T-helper 9 cell (primary cell): ENCODE measurements around the gene LRRK1.

Source experiments
- DNase-seq: peaks from one replicate; pipeline ENCODE4 v3.0.0-alpha.2; 2020

LRRK1 gene

GRCh38 chr15:101009176-101009575 is 90.0 kb downstream of the LRRK1 start:
- DNase-seq: no peak

GRCh38 chr15:101010781-101011180 is 91.6 kb downstream of the LRRK1 start:
- no peak for DNase-seq

- no peak for DNase-seq
These were observed 93.4 kb downstream of the LRRK1 start for GRCh38 chr15:101012326-101013200.

- DNase-seq: no peak
These were observed 94.0 kb downstream of the LRRK1 start for GRCh38 chr15:101013201-101013550.

GRCh38 chr15:101013769-101014675 is 94.9 kb downstream of the LRRK1 start:
- DNase-seq: no peak

- DNase-seq: peak; percentile 66
These were observed 96.0 kb downstream of the LRRK1 start for GRCh38 chr15:101014921-101015841.

GRCh38 chr15:101016581-101016980 is 97.4 kb downstream of the LRRK1 start:
- no peak for DNase-seq

GRCh38 chr15:101017093-101017754 is 98.1 kb downstream of the LRRK1 start:
- DNase-seq: no peak

GRCh38 chr15:101018016-101018415 is 98.9 kb downstream of the LRRK1 start:
- no peak for DNase-seq

GRCh38 chr15:101018450-101018849 is 99.3 kb downstream of the LRRK1 start:
- no peak for DNase-seq

GRCh38 chr15:101019366-101019896 is 100.3 kb downstream of the LRRK1 start:
- DNase-seq: no peak

- no peak for DNase-seq
These were observed 101.3 kb downstream of the LRRK1 start for GRCh38 chr15:101020451-101020850.

- no peak for DNase-seq
These were observed 101.8 kb downstream of the LRRK1 start for GRCh38 chr15:101020945-101021344.

GRCh38 chr15:101022306-101022705 is 103.1 kb downstream of the LRRK1 start:
- DNase-seq: no peak

GRCh38 chr15:101022876-101023275 is 103.7 kb downstream of the LRRK1 start:
- no peak for DNase-seq

- DNase-seq: no peak
These were observed 104.4 kb downstream of the LRRK1 start for GRCh38 chr15:101023501-101024072.

- DNase-seq: no peak
These were observed 105.0 kb downstream of the LRRK1 start for GRCh38 chr15:101024073-101024695.

- no peak for DNase-seq
These were observed 105.7 kb downstream of the LRRK1 start for GRCh38 chr15:101024706-101025500.

- no peak for DNase-seq
These were observed 106.3 kb downstream of the LRRK1 start for GRCh38 chr15:101025501-101025885.
